KMS-11 (cell line): ENCODE data around the gene KIF12.
"Not testable (repeated sequence)": the region's sequence is repeated elsewhere in the genome, so short reads cannot be mapped to it uniquely, and the experiment has no call there.

ENCODE experiments used
- H2AFZ ChIP-seq: fragments of 200-600 bp; sonication (generic); 2 replicates; pipeline ENCODE4 v1.6.1; 2016; ENCODE audit warnings: antibody characterized with exemption, mixed run types, low read depth
- H3K27ac ChIP-seq: fragments of 200-600 bp; sonication (generic); 2 replicates; pipeline ENCODE4 v1.6.1; 2016; ENCODE audit warnings: mild to moderate bottlenecking, mixed run types
- H3K27me3 ChIP-seq: fragments of 200-600 bp; sonication (generic); 2 replicates; pipeline ENCODE4 v1.6.1; 2017; ENCODE audit warnings: mild to moderate bottlenecking, low read depth, mixed run types, moderate library complexity; ENCODE audit not compliant: insufficient read depth
- H3K36me3 ChIP-seq: fragments of 200-600 bp; sonication (generic); 2 replicates; pipeline ENCODE4 v1.6.1; 2017; ENCODE audit warnings: mild to moderate bottlenecking, mixed run types; ENCODE audit not compliant: insufficient read depth
- H3K4me1 ChIP-seq: fragments of 200-600 bp; sonication (generic); 2 replicates; pipeline ENCODE4 v1.6.1; 2016; ENCODE audit warnings: mild to moderate bottlenecking, low read depth, mixed run types; ENCODE audit not compliant: poor library complexity, severe bottlenecking
- H3K4me2 ChIP-seq: fragments of 200-600 bp; sonication (generic); 2 replicates; pipeline ENCODE4 v1.7.0; 2016; ENCODE audit warnings: mild to moderate bottlenecking, mixed run types
- H3K4me3 ChIP-seq: fragments of 200-600 bp; sonication (generic); IDR thresholded peaks from 2 replicates; pipeline ENCODE4 v1.6.1; 2017; ENCODE audit warnings: low read depth, low read length, mixed read lengths; ENCODE audit not compliant: insufficient read depth
- H3K79me2 ChIP-seq: fragments of 200-600 bp; sonication (generic); 2 replicates; pipeline ENCODE4 v1.6.1; 2016; ENCODE audit warnings: low read depth, mixed run types; ENCODE audit not compliant: insufficient read depth
- H3K9ac ChIP-seq: fragments of 200-600 bp; sonication (generic); 2 replicates; pipeline ENCODE4 v1.6.1; 2016; ENCODE audit warnings: mild to moderate bottlenecking, mixed run types
- H4K20me1 ChIP-seq: fragments of 200-600 bp; sonication (generic); 2 replicates; pipeline ENCODE4 v1.6.1; 2016; ENCODE audit warnings: mild to moderate bottlenecking, mixed run types; ENCODE audit not compliant: insufficient read depth
- TF ChIP-seq, protein P1 (sequence below): fragments of 200-600 bp; sonication (generic); conservative IDR thresholded peaks from 2 replicates; pipeline ENCODE4 v1.6.1; 2017; ENCODE audit warnings: low read depth, mild to moderate bottlenecking, antibody characterized with exemption, low read length, moderate library complexity, mixed read lengths

Gene KIF12

DNA sequence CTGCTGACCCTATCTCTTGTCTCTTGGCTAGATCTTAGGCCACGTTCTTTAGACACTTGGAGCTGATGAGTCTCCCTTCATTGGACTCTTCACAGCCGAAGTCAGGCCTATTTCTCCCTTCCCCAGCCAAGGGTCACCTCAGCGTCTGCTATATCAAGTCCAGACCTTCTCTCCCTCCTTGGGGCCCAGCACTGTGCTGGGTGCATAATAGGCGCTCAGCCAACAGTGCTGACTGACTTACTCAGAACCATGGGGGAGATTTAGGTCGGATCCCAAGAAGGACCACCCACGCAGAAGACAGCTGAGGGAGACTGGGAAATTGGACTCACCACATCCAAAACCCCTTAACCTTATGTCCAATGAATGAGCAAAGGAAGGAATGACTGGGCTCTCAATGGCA is 15.4 kb downstream of the KIF12 start:
- Histone ChIP-seq H3K4me1 (no peaks in the 10 kb centered on the region), H3K4me3 (no peak overlapping the region), H4K20me1 (no peaks in the 10 kb centered on the region), H3K27ac (no peak overlapping the region), H2AFZ (no peak overlapping the region), H3K9ac (no peak overlapping the region), H3K4me2 (no peak overlapping the region), H3K79me2 (no peaks in the 10 kb centered on the region), H3K27me3 (no peaks in the 10 kb centered on the region), H3K36me3 (no peaks in the 10 kb centered on the region)
- TF ChIP-seq, protein P1, sequence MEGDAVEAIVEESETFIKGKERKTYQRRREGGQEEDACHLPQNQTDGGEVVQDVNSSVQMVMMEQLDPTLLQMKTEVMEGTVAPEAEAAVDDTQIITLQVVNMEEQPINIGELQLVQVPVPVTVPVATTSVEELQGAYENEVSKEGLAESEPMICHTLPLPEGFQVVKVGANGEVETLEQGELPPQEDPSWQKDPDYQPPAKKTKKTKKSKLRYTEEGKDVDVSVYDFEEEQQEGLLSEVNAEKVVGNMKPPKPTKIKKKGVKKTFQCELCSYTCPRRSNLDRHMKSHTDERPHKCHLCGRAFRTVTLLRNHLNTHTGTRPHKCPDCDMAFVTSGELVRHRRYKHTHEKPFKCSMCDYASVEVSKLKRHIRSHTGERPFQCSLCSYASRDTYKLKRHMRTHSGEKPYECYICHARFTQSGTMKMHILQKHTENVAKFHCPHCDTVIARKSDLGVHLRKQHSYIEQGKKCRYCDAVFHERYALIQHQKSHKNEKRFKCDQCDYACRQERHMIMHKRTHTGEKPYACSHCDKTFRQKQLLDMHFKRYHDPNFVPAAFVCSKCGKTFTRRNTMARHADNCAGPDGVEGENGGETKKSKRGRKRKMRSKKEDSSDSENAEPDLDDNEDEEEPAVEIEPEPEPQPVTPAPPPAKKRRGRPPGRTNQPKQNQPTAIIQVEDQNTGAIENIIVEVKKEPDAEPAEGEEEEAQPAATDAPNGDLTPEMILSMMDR = no peak

DNA sequence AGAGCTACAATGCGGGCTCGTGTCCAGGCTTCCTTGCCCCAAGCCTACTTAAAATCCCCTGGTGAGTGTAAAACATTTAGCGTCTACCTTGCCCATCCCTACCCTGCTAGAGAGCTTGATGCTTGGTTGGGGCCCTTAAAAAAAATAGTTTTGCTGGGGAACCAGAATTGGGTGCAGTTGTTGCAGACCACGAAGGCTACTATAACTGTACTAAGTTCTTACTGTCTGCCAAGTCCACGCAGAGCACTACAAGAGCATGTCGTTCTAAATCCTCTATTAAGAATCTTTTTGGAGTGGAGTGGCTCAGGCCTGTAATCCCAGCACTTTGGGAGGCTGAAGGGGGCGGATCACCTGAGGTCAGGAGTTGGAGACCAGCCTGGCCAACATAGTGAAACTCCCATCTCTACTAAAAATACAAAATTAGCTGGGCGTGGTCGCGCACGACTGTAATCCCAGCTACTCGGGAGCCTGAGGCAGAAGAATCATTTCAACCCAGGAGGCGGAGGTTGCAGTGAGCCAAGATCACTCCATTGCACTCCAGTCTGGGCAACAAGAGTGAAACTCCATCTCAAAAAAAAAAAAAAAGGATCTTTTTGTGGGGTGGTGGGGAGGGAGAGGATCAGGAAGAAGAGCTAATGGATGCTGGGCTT is 16.2 kb downstream of the KIF12 start:
- not testable (repeated sequence) for H3K36me3 ChIP-seq, H3K79me2 ChIP-seq, H3K27me3 ChIP-seq, H3K4me3 ChIP-seq, H3K27ac ChIP-seq, H4K20me1 ChIP-seq, H3K4me2 ChIP-seq, H3K9ac ChIP-seq, H3K4me1 ChIP-seq
- H2AFZ ChIP-seq = peak overlapping the region; percentile 6; the same call in 1 of the 2 replicates

DNA sequence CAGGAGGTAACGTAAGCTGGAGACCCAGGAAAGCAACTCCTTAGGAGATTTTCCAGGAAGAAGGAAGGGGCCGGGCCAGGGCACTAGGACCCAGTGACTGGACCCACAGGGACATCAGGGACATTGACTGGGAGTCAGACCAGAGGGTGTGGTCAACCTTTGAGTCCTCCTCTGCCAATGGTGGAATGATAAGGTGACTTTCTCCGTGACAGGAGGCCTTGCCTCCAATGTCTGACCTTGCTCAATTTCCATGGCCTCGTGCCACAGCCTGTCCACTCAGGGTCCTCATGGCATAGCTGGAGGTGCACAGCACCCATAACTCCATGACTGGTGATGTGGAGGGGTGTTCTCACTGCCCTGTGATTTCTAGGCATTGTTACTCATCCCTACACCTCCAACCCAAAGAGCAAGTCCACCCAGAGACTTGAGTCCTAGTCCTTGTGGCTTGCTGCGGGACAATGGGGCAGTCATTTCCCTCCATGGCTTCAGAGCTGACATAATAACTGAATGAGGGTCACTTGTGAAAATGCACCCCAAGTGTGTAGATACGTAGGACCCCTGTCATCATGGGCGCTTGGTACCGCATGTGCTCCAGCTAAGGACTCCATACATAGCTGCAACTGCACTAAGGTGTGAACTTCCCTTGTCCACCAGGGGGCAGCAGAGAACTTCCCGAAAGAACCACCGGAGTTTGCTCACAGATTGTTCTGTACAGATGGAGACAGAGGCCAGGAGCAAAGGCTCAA is 16.9 kb downstream of the KIF12 start:
- TF ChIP-seq, protein P1 = peak; percentile 91
- Histone ChIP-seq H3K4me2 (no peak overlapping the region), H2AFZ (peak overlapping the region; percentile 6; the same call in 1 of the 2 replicates), H3K4me3 (no peak overlapping the region), H3K27ac (no peak overlapping the region), H3K79me2 (no peaks in the 10 kb centered on the region), H3K9ac (no peak overlapping the region), H3K36me3 (no peaks in the 10 kb centered on the region), H3K27me3 (no peaks in the 10 kb centered on the region), H3K4me1 (no peaks in the 10 kb centered on the region), H4K20me1 (no peaks in the 10 kb centered on the region)

DNA sequence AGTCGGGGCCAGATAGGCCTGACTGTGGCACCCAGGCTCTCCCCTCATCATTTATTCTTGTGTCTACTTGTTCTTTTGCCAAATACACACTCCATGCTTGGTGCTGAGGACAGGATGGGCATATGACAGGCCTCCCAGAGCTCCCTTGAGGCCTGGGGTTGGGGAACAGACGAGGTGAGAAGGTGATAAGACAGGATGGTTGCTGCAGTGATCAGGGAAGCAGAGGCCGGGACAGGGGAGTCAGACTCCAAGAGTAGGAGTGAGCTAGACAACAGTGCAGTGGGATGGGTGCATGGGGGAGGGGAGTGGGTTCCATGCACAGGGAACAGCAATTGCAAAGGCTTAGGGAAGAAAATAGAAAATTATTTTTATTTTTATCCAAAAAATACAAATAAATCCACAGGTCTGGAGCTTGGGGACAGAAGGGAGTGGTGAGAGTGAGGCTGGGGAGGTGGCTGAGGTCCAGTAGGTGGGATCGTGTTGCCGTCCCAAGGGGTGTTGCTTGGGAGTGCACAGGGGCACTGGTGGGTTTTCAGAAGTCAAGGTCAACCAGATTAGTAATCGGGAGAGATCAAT is 17.6 kb downstream of the KIF12 start:
- TF ChIP-seq, protein P1 = no peak
- Histone ChIP-seq H4K20me1 (no peaks in the 10 kb centered on the region), H3K4me1 (no peaks in the 10 kb centered on the region), H3K4me3 (no peak overlapping the region), H3K79me2 (no peaks in the 10 kb centered on the region), H3K36me3 (no peaks in the 10 kb centered on the region), H3K4me2 (no peak overlapping the region), H3K27me3 (no peaks in the 10 kb centered on the region), H3K27ac (no peak overlapping the region), H3K9ac (no peak overlapping the region), H2AFZ (no peak overlapping the region)
